Epidermal melanocyte (primary cell): ENCODE measurements around the gene FXYD7.
"Not testable (repeated sequence)": the region's sequence is repeated elsewhere in the genome, so short reads cannot be mapped to it uniquely, and the experiment has no call there.

ENCODE experiments used
- DNase-seq: peaks from one replicate; pipeline ENCODE4 v3.0.0; 2011; ENCODE audit warnings: low spot score; ENCODE audit not compliant: insufficient read length

The FXYD7 gene

GRCh38 chr19:35144600-35145436 is 1.8 kb downstream of the FXYD7 start:
- no peak for DNase-seq

- DNase-seq: no peak
These were observed 3.8 kb downstream of the FXYD7 start for GRCh38 chr19:35146746-35147459.

- DNase-seq: no peak
These were observed 6.4 kb downstream of the FXYD7 start for GRCh38 chr19:35149463-35149862.

- peak; percentile 3 for DNase-seq
These were observed 7.4 kb downstream of the FXYD7 start for GRCh38 chr19:35150445-35150844.

GRCh38 chr19:35151273-35152065 is 8.4 kb downstream of the FXYD7 start:
- no peak for DNase-seq

- DNase-seq: not testable (repeated sequence)
These were observed 10.1 kb downstream of the FXYD7 start for GRCh38 chr19:35153129-35153522.

GRCh38 chr19:35153701-35154524 is 10.9 kb downstream of the FXYD7 start:
- no peak for DNase-seq

- DNase-seq: peak; percentile 71
These were observed 11.7 kb downstream of the FXYD7 start, which contains the start of gene FXYD5 for GRCh38 chr19:35154525-35155406. Gene FXYD5, plus strand, starts transcription at chr19:35154735. Its CDS starts 816 bp downstream, at chr19:35155551.

GRCh38 chr19:35155441-35155840 is 12.4 kb downstream of the FXYD7 start:
- DNase-seq: no peak

- no peak for DNase-seq
These were observed 13.1 kb downstream of the FXYD7 start for GRCh38 chr19:35155981-35156672.

GRCh38 chr19:35156673-35157014 is 13.6 kb downstream of the FXYD7 start:
- DNase-seq: no peak

GRCh38 chr19:35157431-35157830 is 14.4 kb downstream of the FXYD7 start:
- no peak for DNase-seq

- no peak for DNase-seq
These were observed 16.6 kb downstream of the FXYD7 start for GRCh38 chr19:35159606-35160005.

- no peak for DNase-seq
These were observed 17.8 kb downstream of the FXYD7 start for GRCh38 chr19:35160629-35161433.

- DNase-seq: no peak
These were observed 18.3 kb downstream of the FXYD7 start for GRCh38 chr19:35161434-35161743.

- no peak for DNase-seq
These were observed 19.6 kb downstream of the FXYD7 start for GRCh38 chr19:35162471-35163326.

- DNase-seq: no peak
These were observed 21.4 kb downstream of the FXYD7 start for GRCh38 chr19:35164418-35164817.
